GM12874 (cell line): Measurements from ENCODE around the gene IPO13.

Experiments used
- TF ChIP-seq, protein P1 (sequence below): IDR thresholded peaks from 2 replicates; pipeline ENCODE4 v1.5.1; 2011; ENCODE audit warnings: low read depth, mild to moderate bottlenecking, control low read depth, low read length, moderate library complexity; ENCODE audit not compliant: insufficient read depth

IPO13 gene

DNA sequence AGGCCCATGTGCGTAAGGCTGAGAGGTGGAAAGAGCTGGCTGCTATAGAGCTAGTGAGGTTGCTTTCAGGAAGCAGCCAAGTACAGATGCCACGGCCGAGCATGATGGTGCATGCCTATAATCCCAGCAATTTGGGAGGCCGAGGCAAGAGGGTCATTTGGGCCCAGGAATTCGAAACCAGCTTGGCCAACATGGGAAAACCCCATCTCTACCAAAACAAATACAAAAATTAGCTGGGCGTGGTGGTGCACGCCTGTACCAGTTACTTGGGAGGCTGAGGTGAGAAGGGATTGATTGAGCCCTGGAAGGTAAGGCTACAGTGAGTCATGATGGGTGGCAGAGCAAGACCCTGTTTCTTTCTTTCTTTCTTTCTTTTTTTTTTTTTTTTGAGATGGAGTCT, 47.3 kb downstream of the IPO13 start:
- TF ChIP-seq, protein P1, sequence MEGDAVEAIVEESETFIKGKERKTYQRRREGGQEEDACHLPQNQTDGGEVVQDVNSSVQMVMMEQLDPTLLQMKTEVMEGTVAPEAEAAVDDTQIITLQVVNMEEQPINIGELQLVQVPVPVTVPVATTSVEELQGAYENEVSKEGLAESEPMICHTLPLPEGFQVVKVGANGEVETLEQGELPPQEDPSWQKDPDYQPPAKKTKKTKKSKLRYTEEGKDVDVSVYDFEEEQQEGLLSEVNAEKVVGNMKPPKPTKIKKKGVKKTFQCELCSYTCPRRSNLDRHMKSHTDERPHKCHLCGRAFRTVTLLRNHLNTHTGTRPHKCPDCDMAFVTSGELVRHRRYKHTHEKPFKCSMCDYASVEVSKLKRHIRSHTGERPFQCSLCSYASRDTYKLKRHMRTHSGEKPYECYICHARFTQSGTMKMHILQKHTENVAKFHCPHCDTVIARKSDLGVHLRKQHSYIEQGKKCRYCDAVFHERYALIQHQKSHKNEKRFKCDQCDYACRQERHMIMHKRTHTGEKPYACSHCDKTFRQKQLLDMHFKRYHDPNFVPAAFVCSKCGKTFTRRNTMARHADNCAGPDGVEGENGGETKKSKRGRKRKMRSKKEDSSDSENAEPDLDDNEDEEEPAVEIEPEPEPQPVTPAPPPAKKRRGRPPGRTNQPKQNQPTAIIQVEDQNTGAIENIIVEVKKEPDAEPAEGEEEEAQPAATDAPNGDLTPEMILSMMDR = no peak

DNA sequence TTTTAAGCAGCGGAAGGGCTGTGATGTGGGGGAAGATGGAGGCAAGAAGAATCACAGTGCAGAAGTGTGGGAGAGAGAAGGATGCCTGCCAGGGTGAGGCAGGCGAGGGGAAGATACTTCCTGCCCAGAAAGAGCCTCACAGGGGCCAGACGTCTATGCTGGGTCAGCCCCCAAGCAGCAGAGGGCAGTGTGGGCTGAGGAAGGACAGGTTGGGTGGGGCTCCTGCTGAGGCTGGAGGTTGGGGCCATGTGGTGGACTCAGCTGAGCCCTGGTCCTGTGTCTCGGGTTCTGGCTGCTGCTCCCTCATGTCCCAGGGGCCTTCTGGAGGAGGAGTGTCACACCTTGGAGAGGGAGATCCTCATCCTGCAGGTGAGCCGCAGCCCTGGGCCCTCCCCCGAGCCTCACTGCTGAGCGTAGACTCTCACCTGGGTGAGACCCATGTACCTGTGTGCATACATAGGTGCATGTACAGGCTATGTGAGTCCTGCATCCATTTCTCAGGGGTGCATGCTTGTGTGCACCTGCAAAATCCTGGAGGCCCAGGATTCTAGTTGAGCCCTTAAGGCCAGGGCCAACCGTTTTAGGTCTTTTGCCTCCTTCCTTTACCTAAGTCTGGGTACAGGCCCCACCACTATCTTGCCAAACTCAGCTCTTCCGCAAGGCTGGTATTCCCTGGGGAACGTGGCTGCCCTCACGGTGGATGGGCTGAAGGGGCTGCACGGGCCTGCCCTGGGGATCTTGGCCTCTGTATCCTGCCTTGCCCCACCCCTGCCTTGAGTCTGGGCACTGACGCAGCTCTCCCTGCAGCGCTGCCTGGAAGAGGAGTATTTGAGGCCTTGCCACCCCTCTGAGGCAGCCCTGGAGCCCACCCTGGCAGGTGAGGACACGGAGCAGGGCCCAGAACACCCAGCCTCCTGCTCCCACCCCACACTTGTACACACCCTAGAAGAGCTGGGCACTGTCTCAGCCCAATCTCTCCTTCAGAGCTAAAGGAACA, 48.3 kb downstream of the IPO13 start:
- TF ChIP-seq, protein P1 = peak; percentile 52

DNA sequence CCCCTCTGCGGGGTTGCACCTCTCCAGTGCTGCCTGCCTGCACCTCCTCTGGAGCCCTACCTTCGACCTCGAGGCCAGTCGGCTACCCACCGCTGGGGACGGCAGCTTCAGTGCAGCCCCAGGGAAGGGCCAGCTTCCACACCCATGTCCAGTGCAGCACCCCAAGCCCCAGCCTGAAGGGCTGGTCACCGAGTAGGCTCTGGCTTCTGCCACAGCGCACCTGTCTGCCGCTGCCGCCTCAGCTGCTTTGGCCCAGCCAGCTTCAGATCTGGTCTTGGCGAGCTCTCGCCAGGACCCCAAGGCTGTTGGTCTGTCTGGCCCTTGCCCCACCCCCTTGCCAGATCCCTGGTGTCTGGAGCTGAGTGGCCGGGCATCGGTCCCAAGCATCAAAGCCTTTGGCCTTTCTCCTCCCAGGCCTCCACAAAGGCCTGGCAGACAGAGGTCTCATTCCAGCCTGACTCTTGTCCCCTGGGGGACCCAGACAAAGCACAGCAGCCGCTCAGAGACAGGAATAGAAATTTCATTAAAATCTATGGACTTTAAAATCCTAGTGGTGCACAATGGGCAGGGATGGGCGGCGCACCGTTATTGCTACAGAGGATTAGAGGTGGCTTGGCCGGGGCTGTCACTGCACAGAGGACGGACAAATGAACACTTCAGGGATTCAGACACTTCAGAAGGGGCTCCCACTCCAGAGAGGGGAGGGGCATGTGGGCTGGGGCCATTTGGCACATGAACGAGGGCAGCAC, 49.4 kb downstream of the IPO13 start:
- TF ChIP-seq, protein P1 = no peak

DNA sequence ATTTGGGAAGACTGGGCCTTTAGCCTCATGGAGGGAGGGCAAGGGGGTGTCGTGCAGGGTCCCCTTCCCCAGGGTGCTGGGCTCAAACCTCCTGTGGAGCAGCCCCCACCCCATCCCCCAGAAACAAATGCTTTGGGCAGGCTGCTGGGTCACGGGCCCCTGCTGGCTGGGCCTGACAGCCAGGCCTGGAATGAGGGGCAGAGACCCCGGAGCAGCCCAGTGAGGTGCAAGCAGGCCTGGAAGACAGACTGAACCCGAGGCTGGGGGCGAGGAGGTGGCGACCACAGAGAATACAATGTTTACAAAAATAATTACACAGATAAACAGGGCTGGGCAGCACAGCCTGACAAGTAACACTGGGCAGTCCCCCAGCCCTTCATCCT, 50.0 kb downstream of the IPO13 start:
- TF ChIP-seq, protein P1 = no peak

DNA sequence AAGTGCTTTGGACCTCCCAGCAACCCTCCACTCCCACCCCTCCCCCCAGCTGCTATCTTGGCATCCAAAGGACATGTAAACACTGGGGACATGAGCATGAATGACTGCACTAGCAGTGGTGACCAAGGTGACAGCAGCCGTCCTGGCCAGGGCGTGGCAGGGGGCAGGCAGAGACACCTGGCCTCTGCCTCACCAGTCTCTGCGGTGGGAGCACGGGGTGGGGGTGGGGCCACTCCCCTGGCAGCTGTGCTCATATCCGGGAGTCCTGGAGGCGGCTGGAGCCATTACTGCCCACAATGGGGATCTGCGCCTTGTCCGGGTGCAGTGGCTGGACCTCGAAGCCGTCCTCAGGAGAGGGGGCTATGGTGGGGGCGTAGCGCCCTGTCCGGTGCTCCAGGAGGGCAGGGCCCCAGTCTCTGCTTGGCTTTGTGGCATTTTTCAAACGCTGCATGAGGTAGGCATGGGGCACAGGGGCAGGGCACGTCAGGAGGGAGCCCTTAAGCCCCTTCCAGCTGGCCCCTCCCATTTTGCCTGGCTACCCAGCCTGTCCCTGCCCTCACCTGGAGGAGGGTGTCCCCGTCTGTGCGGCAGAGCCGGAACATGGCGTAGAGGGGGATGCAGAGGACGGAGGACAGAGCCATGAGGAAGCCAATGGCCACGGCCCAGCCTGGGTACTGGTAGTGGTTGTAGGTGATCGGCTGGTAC, 50.7 kb downstream of the IPO13 start:
- TF ChIP-seq, protein P1 = no peak

DNA sequence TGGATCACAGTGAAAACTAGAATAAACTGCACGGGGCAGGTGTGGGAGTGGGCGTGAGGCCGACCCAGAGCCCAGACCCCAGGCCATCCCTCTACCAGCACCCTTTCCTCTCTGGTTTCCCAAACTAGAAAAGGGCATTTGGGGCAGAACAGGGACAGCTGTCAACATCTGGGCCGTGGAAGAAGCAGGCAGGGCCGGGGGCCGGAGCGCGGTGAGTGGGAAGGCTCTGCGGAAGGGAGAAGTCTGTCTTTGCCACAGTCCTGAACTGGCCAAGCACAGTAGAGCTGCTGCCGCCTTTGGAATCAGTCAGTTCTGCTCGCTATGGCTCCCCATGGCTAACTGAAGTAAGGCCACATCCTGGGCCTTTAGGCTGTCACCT, 51.2 kb downstream of the IPO13 start:
- TF ChIP-seq, protein P1 = no peak

DNA sequence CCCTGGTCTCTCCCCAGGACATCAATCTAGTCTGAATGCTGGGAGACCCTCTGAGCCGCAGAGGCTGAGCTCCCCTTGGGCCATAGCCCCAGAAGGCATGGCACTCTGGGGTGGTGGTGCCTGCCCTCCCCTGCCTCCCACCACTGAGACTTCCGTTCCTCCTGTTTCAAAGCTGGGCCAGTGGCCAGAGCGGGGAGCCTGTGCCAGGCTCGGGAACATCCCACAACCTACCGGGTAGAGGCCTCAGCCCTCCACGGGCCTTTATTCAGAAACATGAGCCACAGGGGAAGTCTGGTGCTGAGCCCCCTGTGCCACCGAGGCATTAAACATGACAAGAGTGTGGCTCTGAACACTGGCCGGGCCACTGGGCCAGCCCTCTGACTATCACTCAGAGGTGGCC, 52.7 kb downstream of the IPO13 start:
- TF ChIP-seq, protein P1 = no peak
